WI38 (cell line): ENCODE results near the gene NRP1.

Experiments used
- H3K4me3 ChIP-seq: 2 replicates; pipeline ENCODE4 v1.5.1; 2011; ENCODE audit warnings: low read depth, mild to moderate bottlenecking, control low read depth, low read length
- CTCF ChIP-seq: IDR thresholded peaks from 2 replicates; pipeline ENCODE4 v1.5.1; 2012; ENCODE audit warnings: low read depth, mild to moderate bottlenecking, control low read depth, low read length

Gene NRP1

GRCh38 chr10:33186150-33186549 lies 148.3 kb downstream of the NRP1 start:
- TF ChIP-seq CTCF: no peak
- no peak overlapping the region for H3K4me3 ChIP-seq

GRCh38 chr10:33183655-33184054 lies 150.8 kb downstream of the NRP1 start:
- no peak overlapping the region for H3K4me3 ChIP-seq
- TF ChIP-seq CTCF: no peak

- no peak overlapping the region for H3K4me3 ChIP-seq
- TF ChIP-seq CTCF: no peak
Observed at GRCh38 chr10:33180921-33181320, 153.5 kb downstream of the NRP1 start.

GRCh38 chr10:33180390-33180789 lies 154.1 kb downstream of the NRP1 start:
- H3K4me3 ChIP-seq: no peak overlapping the region
- TF ChIP-seq CTCF: no peak

GRCh38 chr10:33179067-33179466 lies 155.4 kb downstream of the NRP1 start:
- TF ChIP-seq CTCF: no peak
- no peak overlapping the region for H3K4me3 ChIP-seq

- H3K4me3 ChIP-seq: no peak overlapping the region
- no peak for TF ChIP-seq CTCF
Observed at GRCh38 chr10:33178026-33178755, 156.3 kb downstream of the NRP1 start.

- no peak for TF ChIP-seq CTCF
- no peak overlapping the region for H3K4me3 ChIP-seq
Observed at GRCh38 chr10:33176688-33177087, 157.8 kb downstream of the NRP1 start.
